Mesodermal cell (in vitro differentiated cells): ENCODE data around the gene GCSAM.

Experiments
- H3K27ac ChIP-seq: 2 replicates; pipeline ENCODE4 v1.7.0; 2013; ENCODE audit warnings: mild to moderate bottlenecking, low read depth, low read length, moderate library complexity; ENCODE audit not compliant: severe bottlenecking
- H3K36me3 ChIP-seq: 2 replicates; pipeline ENCODE4 v1.7.1; 2013; ENCODE audit warnings: mild to moderate bottlenecking, low read length, moderate library complexity; ENCODE audit not compliant: control insufficient read depth, insufficient read depth
- H3K4me1 ChIP-seq: one replicate; pipeline ENCODE4 v1.7.1; 2013; ENCODE audit warnings: mild to moderate bottlenecking, low read length; ENCODE audit not compliant: insufficient read depth, control insufficient read depth, poor library complexity, severe bottlenecking
- H3K4me3 ChIP-seq: 2 replicates; pipeline ENCODE4 v1.7.0; 2013; ENCODE audit warnings: low read length, control low read depth, mild to moderate bottlenecking; ENCODE audit not compliant: insufficient read depth, poor library complexity, severe bottlenecking; ENCODE audit errors: extremely low read depth
- H3K9me3 ChIP-seq: 2 replicates; pipeline ENCODE4 v1.7.1; 2013; ENCODE audit warnings: mild to moderate bottlenecking, low read length, moderate library complexity; ENCODE audit not compliant: control insufficient read depth
- WGBS, 2 experiments: methylation state at CpG; one replicate each; pipeline ENCODE4 v1.1.5; 2013; ENCODE audit warnings: missing lambda C conversion rate in 2 of 2; ENCODE audit not compliant: insufficient coverage in 2 of 2; 5-methylcytosine and 5-hydroxymethylcytosine counted together

The GCSAM gene

GRCh38 chr3:112129925-112130637 lies 3.0 kb downstream of the GCSAM start:
- H3K4me3 ChIP-seq, result no peak overlapping the region
- 85 to 86% methylated on average over 2 to 3 of the region's 4 CpGs for WGBS, 2 experiments

GRCh38 chr3:112128843-112129727 lies 4.0 kb downstream of the GCSAM start:
- H3K36me3 ChIP-seq, result peaks cover 5% of the 10 kb centered on the region
- H3K4me3 ChIP-seq, result no peak overlapping the region
- 74 to 78% methylated on average over 3 to 4 of the region's 7 CpGs for WGBS, 2 experiments
- no peaks in the 10 kb centered on the region for H3K9me3 ChIP-seq
- H3K4me1 ChIP-seq, result peaks cover 17% of the 10 kb centered on the region
- no peak overlapping the region for H3K27ac ChIP-seq

More at GRCh38 chr3:112129925-112130637, 3.0 kb downstream of the GCSAM start:
- peaks cover 17% of the 10 kb centered on the region for H3K4me1 ChIP-seq
- H3K9me3 ChIP-seq, result no peaks in the 10 kb centered on the region
- H3K36me3 ChIP-seq, result peaks cover 5% of the 10 kb centered on the region
- H3K27ac ChIP-seq, result no peak overlapping the region

DNA sequence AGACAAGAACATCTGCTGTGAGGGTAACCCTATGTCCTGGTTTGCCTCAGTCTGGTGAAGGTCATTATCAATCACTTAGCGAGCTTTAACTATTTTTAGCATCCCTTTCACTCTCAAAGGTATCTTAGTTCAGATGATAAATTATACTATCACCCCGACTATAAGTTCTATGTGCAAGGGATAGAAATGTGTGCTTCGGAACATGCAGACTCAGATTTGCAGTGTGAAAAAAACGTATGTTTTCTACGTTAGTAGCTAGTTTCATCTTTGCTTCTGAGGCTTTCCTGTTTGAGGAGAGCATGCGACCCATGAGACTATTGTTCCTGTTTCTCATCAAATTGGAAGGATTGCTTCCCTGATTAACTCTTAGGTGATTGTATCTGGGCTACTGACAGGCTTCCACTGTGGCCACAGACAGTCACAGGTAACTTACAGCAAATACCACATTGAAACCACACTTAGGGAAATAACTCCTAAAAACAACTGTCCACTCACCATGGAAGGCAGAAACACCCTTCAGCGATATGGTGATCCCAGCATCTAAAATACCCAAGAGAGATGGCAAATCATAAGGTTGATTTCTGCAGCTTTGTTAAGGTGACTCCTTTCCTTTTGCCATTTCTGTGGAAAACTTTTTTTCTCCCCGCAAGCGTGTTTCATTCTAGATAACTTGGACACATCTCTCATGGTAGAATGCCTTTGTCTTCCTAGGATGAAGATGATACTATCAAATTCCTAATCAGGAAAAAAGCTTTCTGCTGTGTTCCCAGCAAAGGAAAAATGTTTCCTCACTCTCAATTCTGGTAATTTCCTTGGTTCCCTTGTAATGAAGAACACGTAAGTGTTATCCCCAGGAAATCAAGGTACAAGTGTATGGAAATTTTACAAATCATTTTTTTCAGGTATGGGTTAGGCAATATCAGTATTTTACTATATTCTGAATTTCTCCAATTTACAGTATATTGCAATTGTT lies 5.2 kb downstream of the GCSAM start:
- H3K4me1 ChIP-seq, result peaks cover 17% of the 10 kb centered on the region
- no peaks in the 10 kb centered on the region for H3K9me3 ChIP-seq
- 89 to 100% methylated on average over 3 to 5 of the region's 10 CpGs for WGBS, 2 experiments
- no peak overlapping the region for H3K4me3 ChIP-seq
- H3K36me3 ChIP-seq, result peaks cover 10% of the 10 kb centered on the region
- H3K27ac ChIP-seq, result no peak overlapping the region

DNA sequence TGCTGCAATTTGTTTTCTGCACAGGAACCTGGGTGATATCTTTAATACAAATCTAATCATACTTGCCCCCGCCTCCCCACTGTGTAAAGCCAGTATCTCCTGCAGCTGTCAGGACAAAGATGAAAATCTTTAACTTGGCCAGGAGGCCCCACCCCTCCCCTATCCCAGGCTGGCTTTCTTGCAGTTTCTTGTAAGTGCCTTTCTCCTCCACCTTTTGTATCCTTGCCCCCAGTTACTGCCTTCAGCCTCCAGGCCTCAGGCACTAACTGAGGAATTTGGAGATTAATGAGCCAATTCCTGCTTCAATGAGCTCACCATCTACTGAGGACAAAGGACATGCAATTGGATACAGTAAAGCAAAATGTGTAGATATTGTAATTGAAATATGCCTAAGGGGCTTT lies 6.5 kb downstream of the GCSAM start:
- H3K4me1 ChIP-seq, result peaks cover 17% of the 10 kb centered on the region
- H3K4me3 ChIP-seq, result no peak overlapping the region
- no peaks in the 10 kb centered on the region for H3K9me3 ChIP-seq
- peaks cover 10% of the 10 kb centered on the region for H3K36me3 ChIP-seq
- peak overlapping the region; percentile 43 for H3K27ac ChIP-seq
- 40 to 60% methylated on average over 1 of the region's 1 CpG for WGBS, 2 experiments

GRCh38 chr3:112124907-112125607 lies 8.0 kb downstream of the GCSAM start:
- Histone ChIP-seq H3K4me3 (no peak overlapping the region), H3K27ac (no peak overlapping the region), H3K4me1 (peaks cover 17% of the 10 kb centered on the region), H3K9me3 (no peaks in the 10 kb centered on the region), H3K36me3 (peaks cover 10% of the 10 kb centered on the region)
- WGBS, 2 experiments, result 60 to 100% methylated on average over 1 to 2 of the region's 5 CpGs

DNA sequence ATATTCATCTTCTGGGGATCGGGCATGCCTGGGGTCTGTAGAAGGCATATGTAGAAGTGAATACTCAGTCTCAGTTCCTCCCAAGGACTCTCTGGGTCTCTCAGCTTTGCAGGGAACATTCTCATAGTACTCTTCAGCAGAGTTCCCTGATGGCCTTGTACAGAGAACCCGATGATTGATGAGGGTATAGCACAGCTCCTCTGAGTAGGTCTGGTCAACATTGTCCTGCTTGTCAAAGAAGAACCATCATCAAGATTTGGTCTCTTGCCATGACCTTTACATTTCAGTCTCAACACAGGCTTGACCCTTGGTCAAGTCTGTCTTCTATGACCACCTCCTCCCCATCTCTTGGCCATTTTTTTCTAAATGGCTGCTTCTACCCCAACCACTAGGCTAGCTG lies 9.5 kb downstream of the GCSAM start:
- peaks cover 10% of the 10 kb centered on the region for H3K4me1 ChIP-seq
- peaks cover 6% of the 10 kb centered on the region for H3K36me3 ChIP-seq
- no peaks in the 10 kb centered on the region for H3K9me3 ChIP-seq
- H3K4me3 ChIP-seq, result no peak overlapping the region
- no peak overlapping the region for H3K27ac ChIP-seq
- 100% methylated on average over 2 of the region's 2 CpGs for WGBS, 2 experiments

DNA sequence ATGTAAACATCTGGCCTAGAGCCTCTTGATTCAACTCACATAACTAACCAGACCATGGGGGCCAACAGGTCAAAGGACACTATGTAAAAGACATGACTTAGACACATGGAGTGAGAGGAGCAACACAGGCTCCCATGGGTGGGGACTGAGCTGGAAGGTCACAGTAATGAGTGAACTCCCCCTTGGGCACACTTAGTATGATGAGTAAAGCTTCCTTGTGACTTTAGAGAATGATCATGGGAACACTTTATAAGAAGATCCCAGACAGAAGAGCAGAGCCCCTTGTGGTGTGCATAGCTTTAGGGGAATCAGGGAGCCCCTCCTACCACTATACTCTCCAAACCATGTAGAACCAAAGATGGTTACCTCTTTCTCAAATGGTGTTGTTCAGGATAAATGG lies 10.2 kb downstream of the GCSAM start:
- H3K4me1 ChIP-seq, result peaks cover 10% of the 10 kb centered on the region

DNA sequence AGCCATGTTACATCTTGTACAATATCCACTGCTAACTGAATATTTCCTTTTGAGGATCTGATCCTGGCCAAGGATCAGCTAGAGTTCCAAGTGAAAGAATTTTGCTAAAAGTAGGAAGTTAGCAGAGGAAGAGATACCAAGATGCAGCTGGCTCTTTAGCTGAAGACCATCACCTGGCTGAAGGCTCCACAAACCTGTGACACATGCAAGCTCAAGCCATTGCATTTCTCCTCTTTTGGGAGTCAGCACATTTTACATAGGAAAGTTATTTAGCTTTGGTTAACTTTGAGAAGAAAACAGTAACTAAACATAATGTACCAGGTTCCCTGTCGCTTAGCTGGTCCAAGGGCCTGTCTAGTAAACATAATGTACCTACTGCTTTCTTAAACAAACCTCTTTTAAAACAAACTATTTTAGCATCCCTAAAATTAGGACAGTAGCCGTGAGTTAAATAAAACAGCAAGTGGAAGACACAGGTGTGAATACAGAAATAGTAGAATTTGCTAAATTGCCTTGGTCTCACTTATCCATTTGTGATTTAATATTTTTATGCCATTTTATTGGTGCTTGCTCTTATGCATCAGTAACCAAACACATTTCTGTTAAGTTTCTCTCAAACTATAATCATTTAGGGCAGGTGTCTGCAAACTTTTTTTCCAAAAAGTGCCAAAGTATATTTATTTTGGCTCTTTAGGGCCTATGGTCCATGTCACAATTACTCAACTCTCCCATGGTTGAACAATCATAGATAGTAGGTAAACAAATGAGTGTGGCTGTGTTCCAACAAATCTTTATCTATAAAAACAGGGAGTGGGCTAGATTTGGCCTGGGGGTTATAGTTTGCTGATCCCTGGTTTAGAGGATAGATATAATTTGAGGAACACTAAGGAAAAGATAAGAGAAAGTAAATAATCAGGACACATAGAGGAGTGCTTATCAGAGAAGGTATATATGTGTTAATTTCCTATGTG lies 11.2 kb downstream of the GCSAM start:
- H3K9me3 ChIP-seq, result no peaks in the 10 kb centered on the region
- H3K4me1 ChIP-seq, result peaks cover 10% of the 10 kb centered on the region
- H3K27ac ChIP-seq, result no peak overlapping the region
- no peak overlapping the region for H3K4me3 ChIP-seq
- peaks cover 12% of the 10 kb centered on the region for H3K36me3 ChIP-seq
- WGBS, 2 experiments, result 83% methylated on average over 1 of the region's 2 CpGs; no CpG with 5 or more reads in 1 of the 2 experiments

More for the DNA sequence above, 10.2 kb downstream of the GCSAM start:
- Histone ChIP-seq H3K36me3 (peaks cover 6% of the 10 kb centered on the region), H3K27ac (no peak overlapping the region), H3K4me3 (no peak overlapping the region), H3K9me3 (no peaks in the 10 kb centered on the region)
